NCI-H69 (cell line): ENCODE data around the gene COL1A1.
A peak's percentile ranks its signal among the peaks of the same experiment; 100 is the strongest.

ENCODE experiments used
- DNase-seq: peaks from one replicate; lab custom pipeline; 2025; lab: John Stamatoyannopoulos, UW

Gene COL1A1

DNA sequence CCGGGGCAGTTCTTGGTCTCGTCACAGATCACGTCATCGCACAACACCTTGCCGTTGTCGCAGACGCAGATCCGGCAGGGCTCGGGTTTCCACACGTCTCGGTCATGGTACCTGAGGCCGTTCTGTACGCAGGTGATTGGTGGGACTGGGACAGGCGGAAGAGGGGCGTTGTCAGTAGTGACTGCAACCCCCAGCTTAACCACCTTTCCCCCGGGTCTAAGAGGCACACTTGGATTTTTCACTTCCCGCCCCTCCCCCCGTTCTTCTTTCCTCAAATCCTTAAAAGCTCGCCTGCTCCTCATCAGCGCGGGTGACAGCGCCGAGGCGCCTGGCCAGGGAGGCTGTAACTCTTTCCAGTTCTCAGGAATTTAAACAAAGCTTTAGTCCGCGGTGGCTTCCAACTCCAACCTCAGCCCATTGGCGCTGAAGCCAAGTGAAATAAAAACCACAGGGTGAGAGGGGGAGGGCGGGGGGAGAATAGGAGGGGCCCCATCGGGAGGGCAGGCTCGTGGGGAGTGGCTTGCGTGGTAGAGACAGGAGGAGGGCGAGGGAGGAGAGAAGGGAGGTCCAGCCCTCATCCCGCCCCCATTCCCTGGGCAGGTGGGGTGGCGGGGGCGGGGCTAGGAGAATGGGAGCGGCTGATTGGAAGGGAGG, 1.5 kb downstream of the COL1A1 start:
- peak; percentile 92 for DNase-seq

DNA sequence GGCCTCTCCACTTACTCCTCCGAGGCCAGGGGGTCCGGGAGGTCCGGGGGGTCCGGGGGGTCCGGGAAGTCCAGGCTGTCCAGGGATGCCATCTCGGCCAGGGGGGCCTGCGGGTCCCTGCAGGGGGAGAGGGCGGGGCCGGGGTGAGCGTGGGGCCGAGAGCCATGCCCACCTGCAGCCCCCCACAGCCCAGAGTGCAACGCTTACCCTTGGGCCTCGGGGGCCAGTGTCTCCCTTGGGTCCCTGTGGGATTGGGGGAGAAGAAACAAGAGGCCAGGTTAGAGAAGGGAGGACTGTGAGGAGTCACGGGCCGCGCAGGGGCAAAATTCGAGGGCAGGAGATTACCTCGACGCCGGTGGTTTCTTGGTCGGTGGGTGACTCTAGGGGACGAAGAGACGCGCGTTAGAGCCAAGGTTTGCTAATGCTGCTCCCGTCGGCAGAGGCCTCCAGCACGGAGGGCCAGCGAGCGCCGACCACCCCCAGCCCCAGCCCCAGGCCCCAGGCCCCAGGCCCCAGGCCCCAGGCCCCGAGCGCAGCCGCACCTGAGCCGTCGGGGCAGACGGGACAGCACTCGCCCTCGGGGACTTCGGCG, 2.1 kb downstream of the COL1A1 start:
- DNase-seq: no peak

DNA sequence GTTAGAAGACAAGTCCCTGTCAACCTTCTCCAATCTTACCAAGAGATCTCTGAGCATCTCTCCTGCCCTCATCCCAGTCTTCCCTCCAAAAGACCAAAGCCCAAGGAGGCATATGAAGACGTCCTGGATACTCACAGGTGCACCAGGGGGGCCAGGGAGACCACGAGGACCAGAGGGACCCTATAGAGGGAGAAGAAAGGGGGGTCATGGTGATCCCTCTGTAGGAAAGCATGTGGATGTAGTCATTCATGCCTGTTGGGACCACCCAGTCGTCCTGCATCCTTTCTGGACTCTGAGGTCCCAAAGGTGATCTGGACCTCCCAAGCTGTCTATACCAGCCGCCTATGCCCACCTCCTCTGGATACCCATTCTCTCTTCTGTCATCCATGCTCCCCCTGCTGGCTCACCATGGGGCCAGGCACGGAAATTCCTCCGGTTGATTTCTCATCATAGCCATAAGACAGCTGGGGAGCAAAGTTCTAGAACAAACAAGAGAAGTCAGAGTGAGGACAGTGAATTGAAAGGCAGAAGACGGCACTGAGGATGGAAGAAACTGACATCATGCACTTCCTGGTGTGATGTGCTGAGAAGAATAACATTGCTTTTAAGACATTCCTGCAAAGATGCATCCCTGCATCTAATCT, 3.3 kb downstream of the COL1A1 start:
- DNase-seq: peak; percentile 62

DNA sequence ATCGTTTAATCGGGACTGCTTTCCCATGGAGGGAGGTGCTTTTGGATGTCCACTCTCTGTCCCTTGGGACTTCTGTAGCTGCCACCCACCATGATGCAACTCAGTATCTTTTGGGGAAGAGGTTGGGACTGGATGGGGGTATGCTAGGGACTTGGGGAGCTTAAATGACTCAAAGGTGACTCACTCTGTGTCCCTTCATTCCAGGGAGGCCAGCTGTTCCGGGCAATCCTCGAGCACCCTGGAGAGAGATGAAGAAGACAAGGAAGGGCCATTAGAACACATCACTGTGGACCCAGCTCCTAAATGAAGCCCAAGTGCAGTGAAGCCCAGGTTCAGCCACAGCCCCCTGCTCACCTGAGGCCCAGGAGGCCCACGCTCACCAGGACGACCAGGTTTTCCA, 4.6 kb downstream of the COL1A1 start:
- DNase-seq: no peak

DNA sequence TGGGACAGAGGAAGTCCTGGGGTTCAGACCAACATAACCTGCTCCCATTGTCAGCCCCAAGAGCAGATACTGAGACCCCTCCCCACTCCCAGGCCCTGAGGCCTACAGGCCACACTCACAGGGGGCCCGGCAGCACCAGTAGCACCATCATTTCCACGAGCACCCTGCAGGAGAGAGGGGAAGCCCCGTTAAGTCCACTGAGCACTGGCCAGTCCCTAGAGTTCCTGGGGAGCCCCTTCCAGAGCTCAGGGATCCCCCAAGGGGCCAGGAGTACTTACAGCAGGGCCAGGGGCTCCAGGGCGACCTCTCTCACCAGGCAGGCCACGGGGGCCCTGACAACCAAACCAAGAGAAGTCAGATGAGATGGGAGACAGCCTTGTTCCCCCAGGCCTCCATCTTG, 5.4 kb downstream of the COL1A1 start:
- DNase-seq: no peak

DNA sequence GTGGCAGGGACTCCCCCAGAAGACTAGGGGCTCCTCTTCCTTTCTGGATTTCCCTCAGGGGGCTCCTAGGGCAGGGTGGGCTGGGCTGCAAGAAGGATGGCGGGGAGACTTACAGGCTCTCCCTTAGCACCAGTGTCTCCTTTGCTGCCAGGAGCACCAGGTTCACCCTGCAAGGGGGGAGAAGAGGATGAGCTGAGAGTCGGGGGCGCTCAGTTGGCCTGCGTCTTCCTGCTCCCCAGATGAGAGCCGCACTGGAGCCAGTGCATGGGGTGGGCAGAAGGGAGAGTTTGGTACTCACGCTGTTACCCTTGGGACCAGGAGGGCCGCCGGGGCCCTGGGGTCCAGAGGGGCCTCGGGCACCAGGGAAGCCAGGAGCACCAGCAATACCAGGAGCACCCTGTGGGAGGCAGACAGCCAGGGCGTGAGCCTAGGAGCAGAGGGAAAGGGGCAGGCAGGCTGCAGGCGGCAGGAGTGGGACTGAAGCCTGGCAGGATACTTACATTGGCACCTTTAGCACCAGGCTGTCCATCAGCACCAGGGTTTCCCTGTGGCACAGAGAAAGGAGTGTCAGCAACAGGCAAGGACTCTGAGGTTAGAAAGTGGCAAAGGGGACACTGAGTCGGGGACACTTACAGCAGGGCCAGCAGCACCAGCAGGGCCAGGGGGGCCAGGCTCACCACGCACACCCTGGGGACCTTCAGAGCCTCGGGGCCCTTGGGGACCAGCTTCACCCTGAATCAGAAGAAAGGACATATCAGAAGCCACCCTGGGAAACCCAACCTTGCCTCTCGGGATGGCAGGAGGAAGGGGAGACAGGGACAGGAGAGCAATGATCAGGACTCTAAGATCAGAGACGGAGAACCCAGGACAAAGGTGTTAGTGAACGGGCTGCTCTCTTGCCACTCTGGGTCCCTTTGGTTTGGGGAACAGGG, 6.2 kb downstream of the COL1A1 start:
- no peak for DNase-seq

DNA sequence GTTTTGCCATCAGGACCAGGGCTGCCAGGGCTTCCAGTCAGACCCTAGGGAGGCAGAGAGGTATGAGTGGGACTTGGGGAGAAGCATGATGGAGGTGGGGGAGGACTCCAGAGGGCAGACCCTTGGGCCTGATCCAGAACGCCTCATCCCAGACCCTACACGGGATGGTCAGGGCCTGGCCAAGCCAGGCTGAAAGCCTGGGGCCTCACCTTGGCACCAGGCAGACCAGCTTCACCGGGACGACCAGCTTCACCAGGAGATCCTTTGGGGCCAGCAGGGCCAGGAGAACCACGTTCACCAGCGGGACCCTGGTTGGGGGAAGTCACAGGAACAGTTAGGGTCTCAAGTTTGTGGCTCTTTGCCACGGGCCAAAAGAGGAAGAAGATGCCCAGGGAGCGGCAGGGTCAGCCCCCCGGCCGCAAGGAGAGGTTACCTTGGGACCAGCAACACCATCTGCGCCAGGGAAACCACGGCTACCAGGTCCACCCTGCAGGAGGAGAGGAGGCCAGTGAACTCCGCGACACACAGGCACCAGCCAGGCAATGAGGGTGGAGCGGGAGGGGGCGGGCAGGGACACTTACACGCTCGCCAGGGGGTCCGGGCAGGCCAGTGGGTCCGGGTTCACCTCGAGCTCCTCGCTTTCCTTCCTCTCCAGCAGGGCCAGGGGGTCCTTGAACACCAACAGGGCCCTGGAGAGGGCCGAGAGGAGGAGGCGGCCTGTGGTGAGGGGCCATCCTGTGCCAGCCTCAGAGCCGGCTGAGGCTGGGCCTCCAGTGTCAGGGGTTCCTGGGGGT, 7.1 kb downstream of the COL1A1 start:
- no peak for DNase-seq

DNA sequence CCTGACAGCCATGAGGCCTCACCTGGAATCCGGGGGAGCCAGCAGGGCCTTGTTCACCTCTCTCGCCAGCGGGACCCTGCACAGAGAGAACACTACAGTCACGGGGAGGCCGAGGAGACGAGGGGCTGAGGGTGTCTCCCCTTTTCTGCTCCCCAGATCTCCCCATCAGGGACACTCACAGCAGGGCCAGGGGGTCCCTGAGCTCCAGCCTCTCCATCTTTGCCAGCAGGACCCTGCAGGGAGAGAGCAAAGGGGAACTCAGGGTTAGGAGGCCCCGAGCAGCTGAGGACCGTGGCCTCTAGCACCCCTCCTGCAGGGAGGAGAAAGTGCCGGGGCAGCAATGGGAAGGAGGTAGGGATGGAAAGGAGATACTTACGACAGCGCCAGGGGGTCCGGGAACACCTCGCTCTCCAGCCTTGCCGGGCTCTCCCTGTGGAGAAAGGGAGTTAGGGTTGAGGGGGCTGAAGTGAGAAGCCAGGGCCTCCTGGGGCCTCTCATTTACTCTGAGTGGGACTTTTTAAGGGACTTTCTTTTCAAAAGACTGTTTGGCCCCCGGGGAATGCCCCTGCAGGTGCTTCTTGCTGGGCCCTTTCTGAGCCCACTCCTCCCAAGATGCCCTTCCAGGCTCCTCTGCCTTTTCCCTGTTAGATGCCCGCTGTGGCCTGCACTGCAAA, 8.7 kb downstream of the COL1A1 start:
- DNase-seq: no peak

DNA sequence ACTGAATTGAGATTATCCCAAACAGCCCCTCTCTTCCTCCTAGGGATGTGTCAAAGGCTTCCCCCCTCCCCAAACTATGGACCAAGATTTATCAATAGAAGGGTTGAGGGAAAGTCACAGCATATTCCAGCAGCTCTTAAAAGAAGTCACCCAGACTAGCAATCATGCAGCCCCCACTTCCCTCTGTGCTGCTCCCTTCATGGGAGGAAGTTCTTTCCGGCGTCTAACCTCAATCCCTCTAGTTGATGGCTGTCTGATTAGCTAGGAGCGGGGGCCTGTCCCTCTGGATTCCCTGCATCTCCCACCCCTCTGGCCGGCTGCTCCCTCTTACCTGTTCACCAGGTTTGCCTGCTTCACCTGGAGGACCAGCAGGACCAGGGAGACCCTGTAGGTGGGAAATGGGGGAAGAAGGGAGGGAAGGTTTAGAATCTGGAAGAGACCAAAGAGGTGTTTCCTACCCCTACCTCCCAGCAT, 9.2 kb downstream of the COL1A1 start:
- no peak for DNase-seq

DNA sequence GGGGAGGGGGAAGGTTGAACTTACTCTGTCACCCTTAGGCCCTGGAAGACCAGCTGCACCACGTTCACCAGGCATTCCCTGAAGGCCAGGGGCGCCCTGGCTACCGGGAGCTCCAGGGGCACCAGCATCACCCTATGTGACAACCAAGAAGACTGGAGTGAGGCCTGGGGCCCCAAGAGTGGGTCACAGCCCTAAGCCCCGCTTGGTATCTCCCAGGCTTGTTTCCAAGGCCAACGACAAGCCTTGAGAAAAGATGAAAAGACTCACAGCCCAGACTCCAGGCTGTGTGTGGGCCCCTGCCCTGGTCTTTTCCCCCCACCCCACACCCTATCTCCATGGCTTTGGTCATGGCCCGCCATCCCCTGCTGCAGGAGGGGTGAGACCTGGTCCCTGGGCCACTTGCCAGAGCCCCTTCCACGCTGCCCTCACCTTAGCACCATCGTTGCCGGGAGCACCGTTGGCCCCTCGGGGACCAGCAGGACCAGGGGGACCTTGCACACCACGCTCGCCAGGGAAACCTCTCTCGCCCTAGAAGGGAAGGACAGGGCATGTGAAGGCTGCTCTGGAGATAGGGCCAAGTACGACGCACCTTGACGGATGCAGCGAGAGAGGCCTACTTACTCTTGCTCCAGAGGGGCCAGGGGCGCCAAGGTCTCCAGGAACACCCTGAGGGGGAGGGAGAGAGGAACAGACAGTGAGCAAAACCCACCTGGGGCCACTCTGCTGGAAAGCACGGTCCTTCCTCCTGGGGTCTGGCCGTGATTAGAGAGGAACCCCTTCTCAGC, 9.9 kb downstream of the COL1A1 start:
- no peak for DNase-seq

DNA sequence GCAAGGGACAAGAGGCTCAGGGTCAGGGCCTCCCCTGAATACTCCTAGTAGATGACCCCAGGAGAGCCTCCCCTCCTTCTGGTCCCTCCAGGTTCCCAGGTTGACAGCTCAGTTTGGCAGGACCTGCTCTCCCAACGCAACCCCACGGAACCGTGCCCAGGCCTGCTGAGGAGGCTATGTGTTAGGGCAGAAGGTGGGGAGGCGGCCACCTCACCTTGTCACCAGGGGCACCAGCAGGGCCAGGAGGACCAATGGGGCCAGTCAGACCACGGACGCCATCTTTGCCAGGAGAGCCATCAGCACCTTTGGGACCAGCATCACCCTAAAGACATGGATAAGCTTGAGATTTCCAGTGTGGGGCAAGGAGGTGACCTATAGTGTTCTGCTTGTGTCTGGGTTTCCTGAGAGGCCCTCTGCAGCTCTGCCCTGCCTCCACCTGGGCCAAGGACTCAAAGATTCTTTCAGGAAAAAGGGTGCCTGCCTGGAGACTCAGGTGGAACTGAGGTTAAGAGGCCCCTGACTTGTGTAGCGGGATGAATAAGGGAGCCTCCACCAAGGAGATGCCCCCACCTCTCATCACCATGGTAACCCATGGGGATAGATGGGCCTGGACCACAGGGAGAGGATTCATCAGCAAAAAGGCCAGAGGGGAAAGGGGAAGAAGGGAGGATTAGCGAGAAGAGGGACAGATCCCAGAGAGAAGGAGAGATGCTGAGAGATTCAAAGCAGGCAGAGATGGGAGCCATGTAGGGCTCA, 10.7 kb downstream of the COL1A1 start:
- no peak for DNase-seq

DNA sequence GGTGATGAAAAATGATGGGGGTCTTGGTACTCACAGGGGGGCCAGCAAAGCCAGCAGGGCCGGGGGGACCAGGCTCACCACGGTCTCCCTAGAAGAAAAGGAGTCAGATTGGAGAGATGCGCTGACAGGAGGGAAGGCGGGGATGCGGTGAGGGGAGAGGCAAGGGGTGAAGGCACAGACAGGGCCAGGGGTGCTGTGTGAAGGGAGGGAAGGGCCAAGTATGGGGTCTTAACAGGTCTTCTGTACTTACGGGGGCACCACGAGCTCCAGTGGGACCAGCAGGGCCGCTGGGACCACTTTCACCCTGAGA, 11.2 kb downstream of the COL1A1 start:
- DNase-seq: no peak

DNA sequence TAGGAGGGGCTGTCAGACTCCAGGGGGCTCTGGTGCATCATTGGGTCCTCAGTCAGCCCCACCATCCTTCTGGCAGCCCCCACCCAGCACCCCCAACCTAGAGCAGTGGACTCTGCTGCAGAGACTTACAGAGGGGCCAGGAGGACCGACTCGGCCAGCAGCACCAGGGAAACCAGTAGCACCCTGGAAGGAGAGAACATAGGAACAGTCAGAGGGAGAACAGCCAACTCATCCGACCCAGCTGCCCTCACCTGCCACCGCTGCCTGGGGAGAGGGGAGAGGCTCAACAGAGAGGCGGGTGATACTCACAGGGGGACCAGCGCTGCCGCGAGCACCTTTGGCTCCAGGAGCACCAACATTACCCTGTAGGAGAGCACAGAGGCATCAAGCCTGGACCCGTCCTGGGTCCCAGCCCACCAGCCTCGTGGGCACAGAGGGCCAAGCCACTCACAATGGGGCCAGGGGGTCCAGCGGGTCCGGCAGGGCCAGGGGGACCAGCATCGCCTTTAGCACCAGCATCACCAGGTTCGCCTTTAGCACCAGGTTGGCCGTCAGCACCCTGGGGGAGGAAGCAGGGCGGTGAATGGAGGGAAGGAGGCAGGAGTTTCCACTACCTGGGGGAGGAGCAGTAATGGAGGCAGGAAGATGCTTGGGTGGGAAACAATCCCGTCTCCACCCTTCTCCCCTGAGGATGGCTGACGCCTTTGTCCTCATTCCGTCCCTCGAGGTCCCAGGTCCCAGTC, 11.7 kb downstream of the COL1A1 start:
- DNase-seq: no peak

DNA sequence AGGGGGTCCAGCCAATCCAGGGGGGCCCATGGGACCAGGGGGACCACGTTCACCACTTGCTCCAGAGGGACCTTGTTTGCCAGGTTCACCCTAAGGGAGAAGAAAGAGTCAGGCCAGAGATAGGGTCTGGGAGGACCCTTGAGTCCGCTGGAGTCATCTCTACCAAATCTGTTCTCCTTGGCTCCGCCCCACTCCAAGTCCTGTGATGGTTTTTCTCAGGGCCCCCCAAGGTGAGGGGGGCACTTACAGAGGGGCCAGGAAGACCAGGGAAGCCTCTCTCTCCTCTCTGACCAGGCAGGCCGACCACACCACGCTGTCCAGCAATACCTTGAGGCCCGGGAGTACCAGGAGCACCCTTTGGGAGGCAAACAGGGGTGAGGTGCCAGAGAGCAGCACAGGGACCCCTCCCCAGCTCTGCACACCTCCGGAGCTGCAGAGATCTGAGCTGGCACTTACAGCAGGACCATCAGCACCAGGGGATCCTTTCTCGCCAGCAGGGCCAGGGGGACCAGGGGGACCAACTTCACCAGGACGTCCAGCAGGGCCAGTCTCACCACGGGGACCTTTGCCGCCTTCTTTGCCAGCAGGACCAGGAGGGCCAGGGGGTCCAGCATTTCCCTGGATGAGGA, 12.4 kb downstream of the COL1A1 start:
- no peak for DNase-seq

DNA sequence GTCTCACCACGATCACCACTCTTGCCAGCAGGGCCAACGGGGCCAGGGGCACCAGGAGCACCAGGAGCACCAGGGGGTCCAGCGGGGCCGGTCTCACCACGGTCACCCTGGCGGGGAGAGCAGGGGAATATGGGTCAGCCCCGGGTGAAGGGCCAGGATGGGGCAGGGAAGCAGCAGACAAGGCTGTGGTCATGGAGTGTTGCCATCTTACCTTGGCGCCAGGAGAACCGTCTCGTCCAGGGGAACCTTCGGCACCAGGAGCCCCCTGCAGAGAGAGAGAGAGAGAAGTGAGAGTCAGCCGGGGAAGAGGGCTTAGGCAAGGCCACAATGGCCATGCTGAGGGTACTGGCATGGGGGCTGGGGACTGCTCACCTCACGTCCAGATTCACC, 12.9 kb downstream of the COL1A1 start:
- DNase-seq: no peak

DNA sequence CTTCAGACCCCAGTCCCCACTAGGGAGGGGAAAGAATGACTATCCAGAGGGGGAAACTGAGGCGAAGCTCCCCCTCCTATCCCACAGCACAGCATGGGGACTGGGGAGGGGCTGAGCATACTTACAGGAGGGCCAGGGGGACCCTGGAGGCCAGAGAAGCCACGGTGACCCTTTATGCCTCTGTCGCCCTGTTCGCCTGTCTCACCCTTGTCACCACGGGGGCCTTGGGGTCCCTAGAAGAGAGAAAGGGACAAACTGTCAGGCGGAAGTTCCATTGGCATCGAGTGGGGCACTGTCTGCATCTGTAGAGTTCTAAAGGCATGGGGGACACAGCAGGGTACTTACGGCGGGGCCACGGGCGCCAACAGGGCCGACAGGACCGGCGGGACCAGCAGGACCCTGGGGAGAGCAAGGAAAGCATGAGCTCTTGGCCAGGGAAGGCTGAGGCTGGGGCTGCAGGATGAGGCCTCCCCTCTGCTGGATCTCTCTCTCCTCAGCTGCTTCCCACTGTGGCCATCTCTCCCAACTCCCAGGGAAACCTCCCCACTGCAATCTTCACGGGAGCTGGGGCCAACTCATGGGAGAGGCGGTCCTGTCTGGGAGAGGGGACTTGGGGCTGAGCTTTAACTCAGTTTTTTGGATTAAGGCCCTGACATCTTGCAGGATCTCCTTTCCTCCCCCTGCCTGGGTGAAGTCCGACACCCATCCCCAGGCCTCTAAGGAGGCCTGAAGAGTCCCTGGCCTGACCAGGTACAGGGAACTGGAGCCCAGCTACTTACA, 13.5 kb downstream of the COL1A1 start:
- DNase-seq: no peak

DNA sequence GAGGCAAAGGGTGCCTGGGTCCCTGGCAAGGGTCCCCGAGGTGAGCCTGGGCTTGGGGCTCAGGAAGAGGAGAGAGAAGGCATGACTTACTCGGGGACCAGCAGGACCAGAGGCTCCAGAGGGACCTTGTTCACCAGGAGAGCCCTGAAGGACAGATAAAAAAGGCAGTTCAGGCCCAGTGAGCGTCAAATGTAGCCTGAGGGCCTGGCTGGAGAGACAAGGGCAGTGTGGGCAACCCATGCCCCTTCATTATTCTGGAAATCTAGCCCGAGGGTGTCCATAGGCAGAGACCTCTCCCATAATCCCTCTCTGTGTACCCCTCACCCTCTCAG, 14.1 kb downstream of the COL1A1 start:
- no peak for DNase-seq
